HepG2 (cell line): Measurements from ENCODE around the gene GMPPB. TPM values are rescaled to one million over a fixed set of nuclear protein-coding genes. Genes with fewer than 3 reads are reported as not detected.
A peak's percentile ranks its signal among the peaks of the same experiment; 100 is the strongest.

ENCODE experiments used
- ELF4 ChIP-seq: sonication (generic); formaldehyde crosslinking; IDR thresholded peaks from 2 replicates; pipeline ENCODE4 v1.5.0; 2020; ENCODE audit warnings: missing genetic modification reagents, mild to moderate bottlenecking, moderate library complexity, borderline replicate concordance
- ETV5 ChIP-seq: IDR thresholded peaks from 2 replicates; pipeline ENCODE4 v1.6.1; 2018; ENCODE audit warnings: missing biosample characterization, missing genetic modification reagents, inconsistent platforms, borderline replicate concordance
- GABPB1 ChIP-seq: IDR thresholded peaks from 2 replicates; pipeline ENCODE4 v1.6.1; 2016; ENCODE audit warnings: mild to moderate bottlenecking, missing genetic modification reagents, moderate library complexity, missing compliant biosample characterization
- HBP1 ChIP-seq: IDR thresholded peaks from 2 replicates; pipeline ENCODE4 v1.6.1; 2016; ENCODE audit warnings: low read depth, control low read depth
- HINFP ChIP-seq: sonication (generic); formaldehyde crosslinking; IDR thresholded peaks from 2 replicates; pipeline ENCODE4 v1.4.0; 2020; ENCODE audit warnings: low read depth, mild to moderate bottlenecking, missing genetic modification reagents
- KDM3A ChIP-seq: IDR thresholded peaks from 2 replicates; pipeline ENCODE4 v1.6.1; 2018; ENCODE audit warnings: low read depth, missing compliant biosample characterization
- KLF16 ChIP-seq, 2 experiments: sonication (generic) in 1 of 2; formaldehyde crosslinking in 1 of 2; IDR thresholded peaks; 2 replicates each; pipeline versions ENCODE4 v1.6.1 to v1.8.0; 2016 to 2023; ENCODE audit warnings: missing genetic modification reagents in 2 of 2, missing compliant biosample characterization in 1 of 2
- KMT2B ChIP-seq: IDR thresholded peaks from 2 replicates; pipeline ENCODE4 v1.6.1; 2016; ENCODE audit warnings: missing genetic modification reagents, missing compliant biosample characterization
- MXD4 ChIP-seq: IDR thresholded peaks from 2 replicates; pipeline ENCODE4 v1.6.1; 2016; ENCODE audit warnings: mild to moderate bottlenecking, missing biosample characterization, missing genetic modification reagents
- PAF1 ChIP-seq: IDR thresholded peaks from 2 replicates; pipeline ENCODE4 v1.6.1; 2016; ENCODE audit warnings: missing genetic modification reagents, missing compliant biosample characterization
- RNF219 ChIP-seq: sonication (generic); formaldehyde crosslinking; IDR thresholded peaks from 2 replicates; pipeline ENCODE4 v1.5.0; 2020; ENCODE audit warnings: mild to moderate bottlenecking, missing genetic modification reagents
- SIN3A ChIP-seq: IDR thresholded peaks from 2 replicates; pipeline ENCODE4 v1.6.1; 2011; ENCODE audit warnings: low read depth, mild to moderate bottlenecking, control low read depth, low read length, borderline replicate concordance
- SPEN ChIP-seq: sonication (generic); formaldehyde crosslinking; IDR thresholded peaks from 2 replicates; pipeline ENCODE4 v1.5.1; 2020; ENCODE audit warnings: low read depth, mild to moderate bottlenecking, missing genetic modification reagents
- ZBTB10 ChIP-seq: sonication (generic); formaldehyde crosslinking; IDR thresholded peaks from 2 replicates; pipeline ENCODE4 v1.4.0; 2020; ENCODE audit warnings: missing genetic modification reagents, borderline replicate concordance
- ZBTB39 ChIP-seq: sonication (generic); formaldehyde crosslinking; IDR thresholded peaks from 2 replicates; pipeline ENCODE4 v1.5.0; 2020; ENCODE audit warnings: missing genetic modification reagents
- ZMYM4 ChIP-seq: sonication (generic); formaldehyde crosslinking; IDR thresholded peaks from 2 replicates; pipeline ENCODE4 v1.8.1; 2023; ENCODE audit warnings: mild to moderate bottlenecking, missing genetic modification reagents
- ZNF331 ChIP-seq: sonication (generic); formaldehyde crosslinking; IDR thresholded peaks from 2 replicates; pipeline ENCODE4 v1.4.0; 2020; ENCODE audit warnings: missing genetic modification reagents
- ZNF747 ChIP-seq: sonication (generic); formaldehyde crosslinking; IDR thresholded peaks from 2 replicates; pipeline ENCODE4 v1.8.1; 2023; ENCODE audit warnings: missing genetic modification reagents, mild to moderate bottlenecking, borderline replicate concordance
- polyA plus RNA-seq, 8 experiments: library from polyadenylated mRNA; depleted of rRNA in 3 of 8; stranded (reverse) in 7 of 8; unstranded in 1 of 8; fragments of >200 nt; fragmentation: Illumina TruSeq in 4 of 8; extraction: Trizol in 4 of 8; gene quantifications; 2 replicates each; pipeline versions ENCODE4 v1.2.1 to v1.2.3, GENCODE V29; 2011 to 2016; ENCODE audit warnings: low read depth in 4 of 8, missing spikeins in 1 of 8, mixed read lengths in 1 of 8; ENCODE audit not compliant: insufficient read depth in 1 of 8
- total RNA-seq, 5 experiments: library from RNA; depleted of rRNA; stranded (reverse); fragments of >200 nt; fragmentation: Illumina TruSeq; extraction: Trizol; gene quantifications; 2 replicates each; pipeline ENCODE4 v1.2.3, GENCODE V29; 2016; ENCODE audit warnings: low read depth in 1 of 5

The GMPPB gene
- total and polyA plus RNA-seq, 2 of the 13 experiments (the other 11 are each of a cell fraction or from before 2014, with no cell fraction given), result 6.5 to 23.1 TPM

- peak; percentile 67; the same call in 1 of the 2 replicates for TF ChIP-seq ZBTB39
- TF ChIP-seq SPEN (CRISPR knock-in tag), result peak; percentile 63; the same call in 1 of the 2 replicates
- peak in 1 of 2 experiments; percentile 43; a peak in 1 of 4 replicates for TF ChIP-seq KLF16 (CRISPR knock-in tag; IDR thresholded peaks at IDR 0.05)
- TF ChIP-seq MXD4, result peak; percentile 79; the same call in 1 of the 2 replicates
- TF ChIP-seq KDM3A, result 0 out of 2 replicates have a peak, but pooled peaks have one; percentile 52
- TF ChIP-seq RNF219, result peak; percentile 41; the same call in 1 of the 2 replicates
- TF ChIP-seq PAF1 (CRISPR knock-in tag), result peak; percentile 46; the same call in 1 of the 2 replicates
- TF ChIP-seq GABPB1 (CRISPR knock-in tag), result peak; percentile 70
- TF ChIP-seq HBP1 (CRISPR knock-in tag), result peak; percentile 46; the same call in 1 of the 2 replicates
- TF ChIP-seq ZMYM4 (CRISPR knock-in tag), result 0 out of 2 replicates have a peak, but pooled peaks have one; percentile 42
- TF ChIP-seq HINFP, result peak; percentile 64; the same call in 1 of the 2 replicates
- peak; percentile 32; the same call in 1 of the 2 replicates for TF ChIP-seq KMT2B (CRISPR knock-in tag)
- TF ChIP-seq ETV5 (CRISPR knock-in tag), result 0 out of 2 replicates have a peak, but pooled peaks have one; percentile 39
- TF ChIP-seq SIN3A, result peak; percentile 73; the same call in 1 of the 2 replicates
- TF ChIP-seq ZNF331 (CRISPR knock-in tag), result peak; percentile 26; the same call in 1 of the 2 replicates
- TF ChIP-seq ZNF747 (CRISPR knock-in tag), result 0 out of 2 replicates have a peak, but pooled peaks have one; percentile 31
- peak; percentile 76; the same call in 1 of the 2 replicates for TF ChIP-seq ZBTB10 (CRISPR knock-in tag)
- TF ChIP-seq ELF4, result 0 out of 2 replicates have a peak, but pooled peaks have one; percentile 45
Measured at GRCh38 chr3:49688338-49689045, 35.3 kb downstream of the GMPPB start (continued).
